ENCODE data around the gene TRABD2B.

The TRABD2B gene

GRCh38 chr1:47906527-47907176 is 90.5 kb downstream of the TRABD2B start:
- no peak for DNase-seq

- peak; percentile 20 for DNase-seq
These were observed 91.2 kb downstream of the TRABD2B start for GRCh38 chr1:47906009-47906432.

GRCh38 chr1:47903723-47904122 is 93.5 kb downstream of the TRABD2B start:
- DNase-seq: no peak

- no peak for DNase-seq
These were observed 96.1 kb downstream of the TRABD2B start for GRCh38 chr1:47901001-47901575.

- no peak for DNase-seq
These were observed 98.9 kb downstream of the TRABD2B start for GRCh38 chr1:47898133-47898845.

GRCh38 chr1:47895279-47896125 is 101.7 kb downstream of the TRABD2B start:
- no peak for DNase-seq

- peak; percentile 39 for DNase-seq
These were observed 102.5 kb downstream of the TRABD2B start for GRCh38 chr1:47894410-47895278.

- no peak for DNase-seq
These were observed 103.8 kb downstream of the TRABD2B start for GRCh38 chr1:47893412-47893811.

GRCh38 chr1:47890779-47891178 is 106.4 kb downstream of the TRABD2B start:
- no peak for DNase-seq

GRCh38 chr1:47888294-47888629 is 108.9 kb downstream of the TRABD2B start:
- no peak for DNase-seq

GRCh38 chr1:47887475-47888293 is 109.5 kb downstream of the TRABD2B start:
- no peak for DNase-seq

GRCh38 chr1:47887060-47887459 is 110.1 kb downstream of the TRABD2B start:
- no peak for DNase-seq

GRCh38 chr1:47886141-47886540 is 111.0 kb downstream of the TRABD2B start:
- no peak for DNase-seq

GRCh38 chr1:47885062-47885830 is 111.9 kb downstream of the TRABD2B start:
- no peak for DNase-seq

GRCh38 chr1:47883963-47884362 is 113.2 kb downstream of the TRABD2B start:
- DNase-seq: no peak

- peak; percentile 94 for DNase-seq
These were observed 115.4 kb downstream of the TRABD2B start for GRCh38 chr1:47881505-47882442.

- no peak for DNase-seq
These were observed 120.6 kb downstream of the TRABD2B start for GRCh38 chr1:47876587-47876963.

GRCh38 chr1:47875831-47876586 is 121.2 kb downstream of the TRABD2B start:
- DNase-seq: no peak

- DNase-seq: no peak
These were observed 122.1 kb downstream of the TRABD2B start for GRCh38 chr1:47875036-47875435.
